Measurements from ENCODE around the gene MSL1. TPM values are rescaled to one million over a fixed set of nuclear protein-coding genes. Genes with fewer than 3 reads are reported as not detected.

The MSL1 gene
- total RNA-seq, 2 donors from 2014 or later: 95.4 to 108 TPM

- Mint-ChIP-seq H3K9me3 (no peaks in the 10 kb centered on the region), H3K4me3 (peak overlapping the region; percentile 24), H3K4me1 (peaks cover 62% of the 10 kb centered on the region), H3K27ac (peak overlapping the region; percentile 35), H3K36me3 (ENCODE audit: low read depth) (no peaks in the 10 kb centered on the region), H3K27me3 (ENCODE audit: insufficient read depth) (peaks cover 90% of the 10 kb centered on the region)
- no peaks in the 10 kb centered on the region for H3K36me3 ChIP-seq (ENCODE audit: control insufficient read depth, insufficient read depth, low read length)
- peaks cover 62% of the 10 kb centered on the region for H3K27me3 ChIP-seq (ENCODE audit: control insufficient read depth, insufficient read depth, low read length, poor library complexity, severe bottlenecking)
- H3K4me1 ChIP-seq (ENCODE audit: control insufficient read depth, insufficient read depth, low read length): peaks cover 18% of the 10 kb centered on the region
- no peak overlapping the region for H3K4me3 ChIP-seq (ENCODE audit: low read length)
- H3K9me3 ChIP-seq (ENCODE audit: control insufficient read depth, low read length): no peaks in the 10 kb centered on the region
- peak overlapping the region; percentile 66 for H3K27ac ChIP-seq (ENCODE audit: low read depth, low read length)
- DNase-seq: peak; percentile 97
- WGBS, 2 experiments (ENCODE audit: insufficient coverage in 1 of 2, insufficient read length in 1 of 2): 13 to 14% methylated on average over 4 to 12 of the region's 12 CpGs
- no peak overlapping the region for H3K9ac ChIP-seq (ENCODE audit: extremely low read depth, low read length, poor library complexity, severe bottlenecking)
- TF ChIP-seq CTCF (conservative IDR thresholded peaks at IDR 0.05): peak; percentile 77
Measured at GRCh38 chr17:40111221-40112128, 10.3 kb upstream of the MSL1 start.

GRCh38 chr17:40112191-40112711 is 9.5 kb upstream of the MSL1 start:
- Mint-ChIP-seq H3K27me3 (ENCODE audit: insufficient read depth) (peaks cover 90% of the 10 kb centered on the region), H3K9me3 (no peaks in the 10 kb centered on the region), H3K27ac (peak overlapping the region; percentile 44), H3K4me3 (no peak overlapping the region), H3K4me1 (peaks cover 55% of the 10 kb centered on the region), H3K36me3 (ENCODE audit: low read depth) (no peaks in the 10 kb centered on the region)
- 31 to 42% methylated on average over 2 of the region's 2 CpGs for WGBS, 2 experiments (ENCODE audit: insufficient coverage in 1 of 2, insufficient read length in 1 of 2)
- DNase-seq: no peak
- H3K36me3 ChIP-seq (ENCODE audit: control insufficient read depth, insufficient read depth, low read length): no peaks in the 10 kb centered on the region
- no peak overlapping the region for H3K4me3 ChIP-seq (ENCODE audit: low read length)
- no peak overlapping the region for H3K9ac ChIP-seq (ENCODE audit: extremely low read depth, low read length, poor library complexity, severe bottlenecking)
- no peaks in the 10 kb centered on the region for H3K9me3 ChIP-seq (ENCODE audit: control insufficient read depth, low read length)
- peaks cover 16% of the 10 kb centered on the region for H3K4me1 ChIP-seq (ENCODE audit: control insufficient read depth, insufficient read depth, low read length)
- peaks cover 62% of the 10 kb centered on the region for H3K27me3 ChIP-seq (ENCODE audit: control insufficient read depth, insufficient read depth, low read length, poor library complexity, severe bottlenecking)
- no peak for TF ChIP-seq CTCF (conservative IDR thresholded peaks at IDR 0.05)
- H3K27ac ChIP-seq (ENCODE audit: low read depth, low read length): no peak overlapping the region

- no peak overlapping the region for H3K9ac ChIP-seq (ENCODE audit: extremely low read depth, low read length, poor library complexity, severe bottlenecking)
- Mint-ChIP-seq H3K4me1 (peaks cover 50% of the 10 kb centered on the region), H3K4me3 (no peak overlapping the region), H3K36me3 (ENCODE audit: low read depth) (no peaks in the 10 kb centered on the region), H3K27ac (peak overlapping the region; percentile 97), H3K9me3 (no peaks in the 10 kb centered on the region), H3K27me3 (ENCODE audit: insufficient read depth) (peaks cover 90% of the 10 kb centered on the region)
- H3K27me3 ChIP-seq (ENCODE audit: control insufficient read depth, insufficient read depth, low read length, poor library complexity, severe bottlenecking): peaks cover 62% of the 10 kb centered on the region
- H3K4me3 ChIP-seq (ENCODE audit: low read length): no peak overlapping the region
- no peaks in the 10 kb centered on the region for H3K9me3 ChIP-seq (ENCODE audit: control insufficient read depth, low read length)
- H3K4me1 ChIP-seq (ENCODE audit: control insufficient read depth, insufficient read depth, low read length): peaks cover 15% of the 10 kb centered on the region
- WGBS, 2 experiments (ENCODE audit: insufficient coverage in 1 of 2, insufficient read length in 1 of 2): 79 to 100% methylated on average over 2 to 4 of the region's 4 CpGs
- H3K27ac ChIP-seq (ENCODE audit: low read depth, low read length): no peak overlapping the region
- peak; percentile 63 for DNase-seq
- H3K36me3 ChIP-seq (ENCODE audit: control insufficient read depth, insufficient read depth, low read length): no peaks in the 10 kb centered on the region
- TF ChIP-seq CTCF (conservative IDR thresholded peaks at IDR 0.05): no peak
Measured at GRCh38 chr17:40112718-40113109, 9.1 kb upstream of the MSL1 start.
